ENCODE data around the gene AOC2. TPM values are rescaled to one million over a fixed set of nuclear protein-coding genes. Genes with fewer than 3 reads are reported as not detected.

The AOC2 gene
- total RNA-seq, 1 experiment from 2014 or later: 11.0 TPM

DNA sequence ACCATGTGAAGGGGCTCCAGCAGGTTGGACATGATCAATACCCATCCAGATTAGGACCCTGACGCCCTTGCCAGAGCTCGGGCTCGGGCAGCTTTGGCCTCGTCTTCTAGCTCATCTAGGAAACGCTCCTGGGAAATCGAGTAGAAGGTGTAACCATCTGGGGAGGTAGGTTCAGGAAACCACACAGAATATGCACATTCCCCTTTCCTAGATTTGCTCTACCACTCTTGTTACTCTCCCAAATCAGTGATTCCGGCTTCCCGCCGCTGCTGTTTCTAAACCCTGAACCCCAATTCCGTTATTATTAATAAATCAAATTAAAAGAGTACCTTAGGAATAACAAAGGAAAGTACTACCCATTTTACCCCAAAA, 46.4 kb upstream of the AOC2 start:
- POLR2A ChIA-PET: interaction anchor here (0.6 to 1.3 kb wide), 3 partner anchors 17 to 76 kb away, joined by 3 to 5 read pairs (median 3); partner anchors contain the start of genes VPS25 and WNK4
- H3K36me3 Mint-ChIP-seq: peaks cover 8% of the 10 kb centered on the region

DNA sequence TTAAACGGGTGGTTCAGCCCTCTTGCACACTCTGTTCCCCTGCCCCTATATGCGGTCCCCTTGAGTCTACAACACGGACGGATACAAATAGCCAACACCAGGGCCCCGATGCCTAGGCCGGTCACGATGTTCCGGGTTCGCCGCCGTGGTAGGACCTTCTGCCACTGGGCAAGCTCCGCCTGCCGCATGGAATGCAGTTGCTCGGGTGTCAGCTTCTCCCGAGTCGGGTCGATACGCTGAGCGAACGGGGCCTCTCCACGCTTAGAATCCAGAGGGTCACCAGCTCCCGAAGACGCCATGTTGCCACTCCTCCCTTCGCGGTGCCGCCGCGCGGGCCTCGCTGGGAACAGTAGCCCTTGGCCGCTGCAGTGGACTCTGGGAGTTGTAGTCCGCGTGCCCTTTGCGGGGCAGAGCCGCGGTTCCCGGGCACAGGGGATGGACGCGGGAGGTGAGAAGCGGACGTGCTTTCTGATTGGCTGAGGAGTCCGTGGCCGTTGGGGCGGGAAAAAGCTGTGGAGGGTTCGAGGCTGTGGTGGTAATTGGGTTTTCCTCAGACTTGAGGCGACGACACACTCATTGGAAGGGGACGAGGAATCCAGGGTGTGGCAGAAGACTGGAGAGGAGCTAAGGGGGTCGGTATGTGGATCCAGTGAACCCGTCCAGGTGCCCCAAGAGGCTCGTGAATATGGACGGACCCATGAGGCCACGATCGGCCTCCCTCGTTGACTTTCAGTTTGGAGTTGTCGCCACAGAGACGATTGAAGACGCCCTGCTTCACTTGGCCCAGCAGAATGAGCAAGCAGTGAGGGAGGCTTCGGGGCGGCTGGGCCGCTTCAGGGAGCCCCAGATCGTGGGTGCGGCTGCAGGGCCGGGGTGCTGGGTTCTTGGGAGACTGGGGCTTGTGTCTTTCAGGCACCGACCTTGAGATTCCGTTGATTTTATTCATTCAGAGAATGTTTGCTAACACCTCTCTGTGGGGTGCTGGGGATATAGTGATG, 45.7 kb upstream of the AOC2 start, which contains the start of the genes CNTD1 and COA3:
TSS of gene CNTD1 (plus strand) at position 479 of the 998 bp plus-strand sequence. CDS start at position 686, 207 bp downstream.
TSS of gene COA3 (minus strand) at position 322 of the 998 bp plus-strand sequence. CDS start at position 299, 23 bp downstream.
- ChIA-PET CTCF (interaction anchor here (0.6 to 2.2 kb wide), 9 partner anchors 21 to 298 kb away, joined by 3 to 19 read pairs (median 4); partner anchors contain the start of genes BECN1, PLEKHH3 and RAMP2), POLR2A (interaction anchor here (1.2 to 1.3 kb wide), 2 partner anchors 18 to 25 kb away, joined by 3 to 5 read pairs; partner anchors contain the start of genes VPS25 and WNK4)
- peak; percentile 99 for ATAC-seq
- H3K27me3 Mint-ChIP-seq (ENCODE audit: low read depth): peaks cover 29% of the 10 kb centered on the region
- no peak within 1 kb of the TSS; the same call in 1 of the 2 replicates for H3K27ac Mint-ChIP-seq
- peaks cover 6% of the 10 kb centered on the region for H3K9me3 Mint-ChIP-seq
- peak within 1 kb of the TSS; percentile 94 for H3K4me3 Mint-ChIP-seq
- peak; percentile 92 for DNase-seq (ENCODE audit: low spot score)
- H3K4me1 Mint-ChIP-seq: peaks cover 6% of the 10 kb centered on the region; the same call in 1 of the 2 replicates
- peaks cover 8% of the 10 kb centered on the region for H3K36me3 Mint-ChIP-seq
- TF ChIP-seq ZNF219 (CRISPR knock-in tag; IDR thresholded peaks at IDR 0.05; ENCODE audit: borderline replicate concordance) (no peak), SOX15 (CRISPR knock-in tag; IDR thresholded peaks at IDR 0.05) (no peak), ZBTB21 (CRISPR knock-in tag; IDR thresholded peaks at IDR 0.05; ENCODE audit: borderline replicate concordance) (no peak), TEAD4 (CRISPR knock-in tag; IDR thresholded peaks at IDR 0.05) (0 out of 2 replicates have a peak, but pooled peaks have one; percentile 30), NFATC4 (CRISPR knock-in tag; IDR thresholded peaks at IDR 0.05) (no peak), TEAD1 (CRISPR knock-in tag; IDR thresholded peaks at IDR 0.05) (peak; percentile 96; the same call in 1 of the 2 replicates), NR2C2 (CRISPR knock-in tag; IDR thresholded peaks at IDR 0.05) (peak; percentile 68; the same call in 1 of the 2 replicates), ZNF232 (CRISPR knock-in tag; IDR thresholded peaks at IDR 0.05) (peak; percentile 93), MYBL2 (CRISPR knock-in tag; IDR thresholded peaks at IDR 0.05) (peak; percentile 98), SP1 (CRISPR knock-in tag; conservative IDR thresholded peaks at IDR 0.05) (peak; percentile 84; the same call in 1 of the 2 replicates), RELA (CRISPR knock-in tag; IDR thresholded peaks at IDR 0.05; ENCODE audit: borderline replicate concordance) (peak; percentile 71; the same call in 1 of the 2 replicates), GTF2I (CRISPR knock-in tag; conservative IDR thresholded peaks at IDR 0.05) (no peak), NFE2L1 (CRISPR knock-in tag; IDR thresholded peaks at IDR 0.05) (peak; percentile 98), TP53 (CRISPR knock-in tag; IDR thresholded peaks at IDR 0.05) (peak; percentile 78; the same call in 1 of the 2 replicates)
- TF ChIP-seq, protein P1, sequence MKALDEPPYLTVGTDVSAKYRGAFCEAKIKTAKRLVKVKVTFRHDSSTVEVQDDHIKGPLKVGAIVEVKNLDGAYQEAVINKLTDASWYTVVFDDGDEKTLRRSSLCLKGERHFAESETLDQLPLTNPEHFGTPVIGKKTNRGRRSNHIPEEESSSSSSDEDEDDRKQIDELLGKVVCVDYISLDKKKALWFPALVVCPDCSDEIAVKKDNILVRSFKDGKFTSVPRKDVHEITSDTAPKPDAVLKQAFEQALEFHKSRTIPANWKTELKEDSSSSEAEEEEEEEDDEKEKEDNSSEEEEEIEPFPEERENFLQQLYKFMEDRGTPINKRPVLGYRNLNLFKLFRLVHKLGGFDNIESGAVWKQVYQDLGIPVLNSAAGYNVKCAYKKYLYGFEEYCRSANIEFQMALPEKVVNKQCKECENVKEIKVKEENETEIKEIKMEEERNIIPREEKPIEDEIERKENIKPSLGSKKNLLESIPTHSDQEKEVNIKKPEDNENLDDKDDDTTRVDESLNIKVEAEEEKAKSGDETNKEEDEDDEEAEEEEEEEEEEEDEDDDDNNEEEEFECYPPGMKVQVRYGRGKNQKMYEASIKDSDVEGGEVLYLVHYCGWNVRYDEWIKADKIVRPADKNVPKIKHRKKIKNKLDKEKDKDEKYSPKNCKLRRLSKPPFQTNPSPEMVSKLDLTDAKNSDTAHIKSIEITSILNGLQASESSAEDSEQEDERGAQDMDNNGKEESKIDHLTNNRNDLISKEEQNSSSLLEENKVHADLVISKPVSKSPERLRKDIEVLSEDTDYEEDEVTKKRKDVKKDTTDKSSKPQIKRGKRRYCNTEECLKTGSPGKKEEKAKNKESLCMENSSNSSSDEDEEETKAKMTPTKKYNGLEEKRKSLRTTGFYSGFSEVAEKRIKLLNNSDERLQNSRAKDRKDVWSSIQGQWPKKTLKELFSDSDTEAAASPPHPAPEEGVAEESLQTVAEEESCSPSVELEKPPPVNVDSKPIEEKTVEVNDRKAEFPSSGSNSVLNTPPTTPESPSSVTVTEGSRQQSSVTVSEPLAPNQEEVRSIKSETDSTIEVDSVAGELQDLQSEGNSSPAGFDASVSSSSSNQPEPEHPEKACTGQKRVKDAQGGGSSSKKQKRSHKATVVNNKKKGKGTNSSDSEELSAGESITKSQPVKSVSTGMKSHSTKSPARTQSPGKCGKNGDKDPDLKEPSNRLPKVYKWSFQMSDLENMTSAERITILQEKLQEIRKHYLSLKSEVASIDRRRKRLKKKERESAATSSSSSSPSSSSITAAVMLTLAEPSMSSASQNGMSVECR (CRISPR knock-in tag; IDR thresholded peaks at IDR 0.05; ENCODE audit: borderline replicate concordance): peak; percentile 64
- TF ChIP-seq, protein P2, sequence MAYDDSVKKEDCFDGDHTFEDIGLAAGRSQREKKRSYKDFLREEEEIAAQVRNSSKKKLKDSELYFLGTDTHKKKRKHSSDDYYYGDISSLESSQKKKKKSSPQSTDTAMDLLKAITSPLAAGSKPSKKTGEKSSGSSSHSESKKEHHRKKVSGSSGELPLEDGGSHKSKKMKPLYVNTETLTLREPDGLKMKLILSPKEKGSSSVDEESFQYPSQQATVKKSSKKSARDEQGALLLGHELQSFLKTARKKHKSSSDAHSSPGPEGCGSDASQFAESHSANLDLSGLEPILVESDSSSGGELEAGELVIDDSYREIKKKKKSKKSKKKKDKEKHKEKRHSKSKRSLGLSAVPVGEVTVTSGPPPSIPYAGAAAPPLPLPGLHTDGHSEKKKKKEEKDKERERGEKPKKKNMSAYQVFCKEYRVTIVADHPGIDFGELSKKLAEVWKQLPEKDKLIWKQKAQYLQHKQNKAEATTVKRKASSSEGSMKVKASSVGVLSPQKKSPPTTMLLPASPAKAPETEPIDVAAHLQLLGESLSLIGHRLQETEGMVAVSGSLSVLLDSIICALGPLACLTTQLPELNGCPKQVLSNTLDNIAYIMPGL (CRISPR knock-in tag; IDR thresholded peaks at IDR 0.05): peak; percentile 78
- TF ChIP-seq, protein P3, sequence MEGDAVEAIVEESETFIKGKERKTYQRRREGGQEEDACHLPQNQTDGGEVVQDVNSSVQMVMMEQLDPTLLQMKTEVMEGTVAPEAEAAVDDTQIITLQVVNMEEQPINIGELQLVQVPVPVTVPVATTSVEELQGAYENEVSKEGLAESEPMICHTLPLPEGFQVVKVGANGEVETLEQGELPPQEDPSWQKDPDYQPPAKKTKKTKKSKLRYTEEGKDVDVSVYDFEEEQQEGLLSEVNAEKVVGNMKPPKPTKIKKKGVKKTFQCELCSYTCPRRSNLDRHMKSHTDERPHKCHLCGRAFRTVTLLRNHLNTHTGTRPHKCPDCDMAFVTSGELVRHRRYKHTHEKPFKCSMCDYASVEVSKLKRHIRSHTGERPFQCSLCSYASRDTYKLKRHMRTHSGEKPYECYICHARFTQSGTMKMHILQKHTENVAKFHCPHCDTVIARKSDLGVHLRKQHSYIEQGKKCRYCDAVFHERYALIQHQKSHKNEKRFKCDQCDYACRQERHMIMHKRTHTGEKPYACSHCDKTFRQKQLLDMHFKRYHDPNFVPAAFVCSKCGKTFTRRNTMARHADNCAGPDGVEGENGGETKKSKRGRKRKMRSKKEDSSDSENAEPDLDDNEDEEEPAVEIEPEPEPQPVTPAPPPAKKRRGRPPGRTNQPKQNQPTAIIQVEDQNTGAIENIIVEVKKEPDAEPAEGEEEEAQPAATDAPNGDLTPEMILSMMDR (IDR thresholded peaks at IDR 0.05): no peak
- TF ChIP-seq, protein P4, sequence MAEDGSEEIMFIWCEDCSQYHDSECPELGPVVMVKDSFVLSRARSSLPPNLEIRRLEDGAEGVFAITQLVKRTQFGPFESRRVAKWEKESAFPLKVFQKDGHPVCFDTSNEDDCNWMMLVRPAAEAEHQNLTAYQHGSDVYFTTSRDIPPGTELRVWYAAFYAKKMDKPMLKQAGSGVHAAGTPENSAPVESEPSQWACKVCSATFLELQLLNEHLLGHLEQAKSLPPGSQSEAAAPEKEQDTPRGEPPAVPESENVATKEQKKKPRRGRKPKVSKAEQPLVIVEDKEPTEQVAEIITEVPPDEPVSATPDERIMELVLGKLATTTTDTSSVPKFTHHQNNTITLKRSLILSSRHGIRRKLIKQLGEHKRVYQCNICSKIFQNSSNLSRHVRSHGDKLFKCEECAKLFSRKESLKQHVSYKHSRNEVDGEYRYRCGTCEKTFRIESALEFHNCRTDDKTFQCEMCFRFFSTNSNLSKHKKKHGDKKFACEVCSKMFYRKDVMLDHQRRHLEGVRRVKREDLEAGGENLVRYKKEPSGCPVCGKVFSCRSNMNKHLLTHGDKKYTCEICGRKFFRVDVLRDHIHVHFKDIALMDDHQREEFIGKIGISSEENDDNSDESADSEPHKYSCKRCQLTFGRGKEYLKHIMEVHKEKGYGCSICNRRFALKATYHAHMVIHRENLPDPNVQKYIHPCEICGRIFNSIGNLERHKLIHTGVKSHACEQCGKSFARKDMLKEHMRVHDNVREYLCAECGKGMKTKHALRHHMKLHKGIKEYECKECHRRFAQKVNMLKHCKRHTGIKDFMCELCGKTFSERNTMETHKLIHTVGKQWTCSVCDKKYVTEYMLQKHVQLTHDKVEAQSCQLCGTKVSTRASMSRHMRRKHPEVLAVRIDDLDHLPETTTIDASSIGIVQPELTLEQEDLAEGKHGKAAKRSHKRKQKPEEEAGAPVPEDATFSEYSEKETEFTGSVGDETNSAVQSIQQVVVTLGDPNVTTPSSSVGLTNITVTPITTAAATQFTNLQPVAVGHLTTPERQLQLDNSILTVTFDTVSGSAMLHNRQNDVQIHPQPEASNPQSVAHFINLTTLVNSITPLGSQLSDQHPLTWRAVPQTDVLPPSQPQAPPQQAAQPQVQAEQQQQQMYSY (CRISPR knock-in tag; IDR thresholded peaks at IDR 0.05): no peak
- TF ChIP-seq, protein P5, sequence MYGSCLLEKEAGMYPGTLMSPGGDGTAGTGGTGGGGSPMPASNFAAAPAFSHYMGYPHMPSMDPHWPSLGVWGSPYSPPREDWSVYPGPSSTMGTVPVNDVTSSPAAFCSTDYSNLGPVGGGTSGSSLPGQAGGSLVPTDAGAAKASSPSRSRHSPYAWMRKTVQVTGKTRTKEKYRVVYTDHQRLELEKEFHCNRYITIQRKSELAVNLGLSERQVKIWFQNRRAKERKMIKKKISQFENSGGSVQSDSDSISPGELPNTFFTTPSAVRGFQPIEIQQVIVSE (CRISPR knock-in tag; IDR thresholded peaks at IDR 0.05; ENCODE audit: borderline replicate concordance): no peak

More for the DNA sequence above, 46.4 kb upstream of the AOC2 start:
- no peak for TF ChIP-seq FOXK1 (CRISPR knock-in tag; IDR thresholded peaks at IDR 0.05)
- peaks cover 6% of the 10 kb centered on the region for H3K9me3 Mint-ChIP-seq
- H3K27ac Mint-ChIP-seq: no peak overlapping the region
- H3K27me3 Mint-ChIP-seq (ENCODE audit: low read depth): peaks cover 29% of the 10 kb centered on the region
- H3K4me1 Mint-ChIP-seq: peaks cover 6% of the 10 kb centered on the region; the same call in 1 of the 2 replicates
- CTCF ChIA-PET: interaction anchor here (0.6 to 2.2 kb wide), 8 partner anchors 22 to 299 kb away, joined by 3 to 19 read pairs (median 4); partner anchors contain the start of genes BECN1, PLEKHH3 and RAMP2
- peak overlapping the region; percentile 94 for H3K4me3 Mint-ChIP-seq
- ATAC-seq: no peak
- no peak for DNase-seq (ENCODE audit: low spot score)
